GM20000 (cell line): ENCODE results near the gene PATL1.

Experiments
- DNase-seq: peaks from one replicate; pipeline ENCODE4 v3.0.0; 2012; ENCODE audit warnings: low spot score
- CTCF ChIP-seq: IDR thresholded peaks from 2 replicates; pipeline ENCODE4 v1.5.1; 2012; ENCODE audit warnings: mild to moderate bottlenecking, control low read depth; ENCODE audit errors: extremely low read depth, missing control alignments

PATL1 gene

GRCh38 chr11:59668950-59669610 is at the start of gene PATL1:
TSS of gene PATL1 (minus strand) at chr11:59669037. CDS start at chr11:59668895, 142 bp downstream.
- no peak for TF ChIP-seq CTCF
- peak; percentile 99 for DNase-seq

- TF ChIP-seq CTCF = no peak
- no peak for DNase-seq
Observed at GRCh38 chr11:59716051-59716450, 47.2 kb upstream of the PATL1 start.

- DNase-seq = no peak
- no peak for TF ChIP-seq CTCF
Observed at GRCh38 chr11:59713745-59714144, 44.9 kb upstream of the PATL1 start, which contains the start of gene OR10V1. TSS of gene OR10V1 (minus strand) at chr11:59713845. CDS start at chr11:59713845, 0 bp downstream.

- no peak for DNase-seq
- TF ChIP-seq CTCF = no peak
Observed at GRCh38 chr11:59710136-59710847, 41.5 kb upstream of the PATL1 start.

- TF ChIP-seq CTCF = no peak
- DNase-seq = no peak
Observed at GRCh38 chr11:59708537-59708936, 39.7 kb upstream of the PATL1 start.

GRCh38 chr11:59707371-59707770 is 38.5 kb upstream of the PATL1 start:
- DNase-seq = no peak
- TF ChIP-seq CTCF = no peak

GRCh38 chr11:59706518-59707285 is 37.9 kb upstream of the PATL1 start:
- no peak for TF ChIP-seq CTCF
- no peak for DNase-seq
